H1 (cell line): ENCODE measurements around the gene RPLP2. TPM values are rescaled to one million over a fixed set of nuclear protein-coding genes. Genes with fewer than 3 reads are reported as not detected.

Experiments
- CTCF ChIA-PET: fragments of 300-600 bp; sonication (Branson Sonifier 250); formaldehyde crosslinking; loops from one replicate; lab custom pipeline; 2021; ENCODE audit not compliant: partially characterized antibody; lab: Charles Lee
- POLR2A ChIA-PET: fragments of 300-600 bp; sonication (Branson Sonifier 250); formaldehyde crosslinking; loops from one replicate; lab custom pipeline; 2021; ENCODE audit warnings: inconsistent platforms; ENCODE audit not compliant: partially characterized antibody; lab: Charles Lee
- DNase-seq, 2 experiments: peaks; one replicate each; pipeline versions ENCODE4 v3.0.0 to v3.0.0-alpha.2; 2010 to 2022; ENCODE audit warnings: low spot score in 2 of 2, low read depth in 1 of 2, mixed read lengths in 1 of 2
- FAIRE-seq: peaks from 2 replicates; lab custom pipeline; 2011; peaks lifted over from hg19 to GRCh38; lab: Jason Lieb, UNC
- H2AFZ ChIP-seq: 2 replicates; pipeline ENCODE4 v1.8.1; 2012; ENCODE audit warnings: low read length, inconsistent platforms
- H2AK5ac ChIP-seq: 2 replicates; pipeline ENCODE4 v1.6.1; 2013; ENCODE audit warnings: low read depth, low read length
- H2BK120ac ChIP-seq: replicated peaks from 2 replicates; pipeline ENCODE3; 2013; ENCODE audit warnings: low read depth, low read length, inconsistent platforms
- H2BK12ac ChIP-seq: 2 replicates; pipeline ENCODE4 v1.6.1; 2013; ENCODE audit warnings: low read depth, low read length
- H2BK15ac ChIP-seq: 2 replicates; pipeline ENCODE4 v1.6.1; 2013; ENCODE audit warnings: low read length
- H2BK20ac ChIP-seq: 2 replicates; pipeline ENCODE4 v1.6.1; 2013; ENCODE audit warnings: low read length
- H2BK5ac ChIP-seq: 2 replicates; pipeline ENCODE4 v1.6.1; 2013; ENCODE audit warnings: low read depth, low read length
- H3K14ac ChIP-seq: 2 replicates; pipeline ENCODE4 v1.6.1; 2013; ENCODE audit warnings: inconsistent platforms; ENCODE audit not compliant: insufficient read length
- H3K18ac ChIP-seq: 2 replicates; pipeline ENCODE4 v1.6.1; 2013; ENCODE audit warnings: low read length; ENCODE audit errors: extremely low read depth
- H3K23ac ChIP-seq: 2 replicates; pipeline ENCODE4 v1.6.1; 2013; ENCODE audit warnings: inconsistent platforms; ENCODE audit not compliant: insufficient read length
- H3K23me2 ChIP-seq: 2 replicates; pipeline ENCODE4 v1.6.1; 2013; ENCODE audit warnings: low read depth, low read length
- H3K27ac ChIP-seq: 2 replicates; pipeline ENCODE4 v1.6.1; 2011; ENCODE audit warnings: low read depth, low read length, inconsistent platforms
- H3K27me3 ChIP-seq, 4 experiments: replicated peaks in 1 of 4; 1 replicate in 1 of 4; 2 replicates in 3 of 4; pipeline versions ENCODE4 v1.6.1 to v1.8.1; 2011 to 2013; ENCODE audit warnings: low read length in 3 of 4, mild to moderate bottlenecking in 3 of 4, inconsistent platforms in 2 of 4, mixed read lengths in 2 of 4, moderate library complexity in 1 of 4; ENCODE audit not compliant: control insufficient read depth in 3 of 4, insufficient read depth in 3 of 4; ENCODE audit errors: extremely low read depth in 1 of 4
- H3K36me3 ChIP-seq, 4 experiments: 2 replicates each; pipeline versions ENCODE4 v1.6.1 to v1.8.1; 2011 to 2013; ENCODE audit warnings: mild to moderate bottlenecking in 4 of 4, low read length in 3 of 4, moderate library complexity in 2 of 4, control low read depth in 1 of 4, inconsistent platforms in 1 of 4; ENCODE audit not compliant: insufficient read depth in 4 of 4, control insufficient read depth in 2 of 4
- H3K4ac ChIP-seq: replicated peaks from 2 replicates; pipeline ENCODE3; 2013; ENCODE audit warnings: low read length, low read depth, mixed read lengths, inconsistent platforms; ENCODE audit not compliant: insufficient read length
- H3K4me1 ChIP-seq, 4 experiments: replicated peaks in 1 of 4; 1 replicate in 1 of 4; 2 replicates in 3 of 4; pipeline versions ENCODE4 v1.6.1 to v1.8.1; 2011 to 2013; ENCODE audit warnings: low read length in 3 of 4, inconsistent platforms in 2 of 4, mixed read lengths in 1 of 4; ENCODE audit not compliant: insufficient read depth in 4 of 4, control insufficient read depth in 3 of 4
- H3K4me2 ChIP-seq, 2 experiments: 2 replicates each; pipeline versions ENCODE4 v1.6.1 to v1.8.1; 2011 to 2013; ENCODE audit warnings: low read depth in 2 of 2, low read length in 2 of 2, control low read depth in 1 of 2, inconsistent platforms in 1 of 2, mild to moderate bottlenecking in 1 of 2; ENCODE audit not compliant: insufficient read depth in 1 of 2
- H3K4me3 ChIP-seq, 4 experiments: fragments of 200-600, 300-600 bp in 1 of 4; sonication (generic), shearing (Covaris generic), sonication (Bioruptor Twin) in 1 of 4; 2 replicates each; pipeline versions ENCODE4 v1.5.1 to v1.8.1; 2011 to 2016; ENCODE audit warnings: low read length in 4 of 4, low read depth in 3 of 4, control low read depth in 2 of 4, inconsistent platforms in 2 of 4, mild to moderate bottlenecking in 2 of 4, mixed read lengths in 1 of 4, moderate library complexity in 1 of 4; ENCODE audit not compliant: insufficient read depth in 2 of 4; ENCODE audit errors: extremely low read depth in 1 of 4
- H3K56ac ChIP-seq: replicated peaks from 2 replicates; pipeline ENCODE3; 2013; ENCODE audit warnings: low read depth, mild to moderate bottlenecking, mixed read lengths, low read length, inconsistent platforms; ENCODE audit not compliant: insufficient read length
- H3K79me1 ChIP-seq: 2 replicates; pipeline ENCODE4 v1.6.1; 2013; ENCODE audit warnings: low read depth, low read length, control low read depth
- H3K79me2 ChIP-seq, 2 experiments: 2 replicates each; pipeline versions ENCODE4 v1.6.1 to v1.8.1; 2012 to 2013; ENCODE audit warnings: low read length in 2 of 2, mild to moderate bottlenecking in 2 of 2, inconsistent platforms in 1 of 2; ENCODE audit not compliant: insufficient read depth in 2 of 2, control insufficient read depth in 1 of 2
- H3K9ac ChIP-seq, 4 experiments: replicated peaks in 1 of 4; 1 replicate in 1 of 4; 2 replicates in 3 of 4; pipeline versions ENCODE4 v1.6.1 to v1.8.1; 2011 to 2013; ENCODE audit warnings: low read depth in 3 of 4, low read length in 3 of 4, control low read depth in 2 of 4, mild to moderate bottlenecking in 2 of 4, moderate library complexity in 2 of 4, inconsistent platforms in 1 of 4; ENCODE audit errors: extremely low read depth in 1 of 4
- H3K9me3 ChIP-seq, 2 experiments: 2 replicates each; pipeline versions ENCODE4 v1.6.1 to v1.8.1; 2012 to 2013; ENCODE audit warnings: mild to moderate bottlenecking in 2 of 2, moderate library complexity in 2 of 2, control low read depth in 1 of 2, inconsistent platforms in 1 of 2, low read depth in 1 of 2, low read length in 1 of 2, mixed read lengths in 1 of 2; ENCODE audit not compliant: insufficient read depth in 2 of 2
- H4K20me1 ChIP-seq, 2 experiments: replicated peaks in 1 of 2; 2 replicates each; pipeline versions ENCODE3 to v1.8.1; 2011 to 2013; ENCODE audit warnings: inconsistent platforms in 2 of 2, low read length in 2 of 2, mild to moderate bottlenecking in 1 of 2; ENCODE audit not compliant: insufficient read depth in 2 of 2, control insufficient read depth in 1 of 2
- H4K5ac ChIP-seq: 2 replicates; pipeline ENCODE4 v1.6.1; 2013; ENCODE audit warnings: low read length, low read depth, mixed read lengths, inconsistent platforms; ENCODE audit not compliant: insufficient read length
- H4K8ac ChIP-seq: 2 replicates; pipeline ENCODE4 v1.8.0; 2013; ENCODE audit warnings: mild to moderate bottlenecking, moderate library complexity, low read length, inconsistent platforms; ENCODE audit not compliant: insufficient read depth; ENCODE audit errors: extremely low read depth
- H4K91ac ChIP-seq: replicated peaks from 2 replicates; pipeline ENCODE3; 2013; ENCODE audit warnings: low read length, mixed read lengths, inconsistent platforms; ENCODE audit not compliant: insufficient read length
- E2F6 ChIP-seq: IDR thresholded peaks from 2 replicates; pipeline ENCODE4 v1.6.1; 2012; ENCODE audit warnings: inconsistent platforms
- GTF2F1 ChIP-seq: IDR thresholded peaks from 2 replicates; pipeline ENCODE4 v1.6.1; 2012; ENCODE audit warnings: low read depth, low read length, improper control_type of control experiment, borderline replicate concordance
- HDAC2 ChIP-seq, 2 experiments: fragments of 300-600 bp in 1 of 2; sonication (generic) in 1 of 2; IDR thresholded peaks; 2 replicates each; pipeline ENCODE4 v1.6.1; 2011 to 2012; ENCODE audit warnings: low read depth in 2 of 2, low read length in 2 of 2, mild to moderate bottlenecking in 2 of 2, moderate library complexity in 2 of 2, borderline replicate concordance in 1 of 2, inconsistent platforms in 1 of 2
- JUND ChIP-seq: IDR thresholded peaks from 2 replicates; pipeline ENCODE4 v1.6.1; 2011; ENCODE audit warnings: mild to moderate bottlenecking, improper control_type of control experiment, low read length
- KDM1A ChIP-seq: fragments of 200-600, 300-600 bp; sonication (generic); IDR thresholded peaks from 2 replicates; pipeline ENCODE4 v1.7.1; 2016; ENCODE audit warnings: mild to moderate bottlenecking, low read length, borderline replicate concordance
- KDM5A ChIP-seq: fragments of 200-600 bp; IDR thresholded peaks from 2 replicates; pipeline ENCODE4 v1.7.1; 2012; ENCODE audit warnings: mild to moderate bottlenecking, low read length, inconsistent platforms, mixed read lengths
- RBBP5 ChIP-seq: IDR thresholded peaks from 2 replicates; pipeline ENCODE4 v1.7.1; 2012; ENCODE audit warnings: low read depth, mild to moderate bottlenecking, inconsistent platforms, low read length, moderate library complexity, borderline replicate concordance
- RFX5 ChIP-seq: IDR thresholded peaks from 2 replicates; pipeline ENCODE4 v1.6.1; 2011; ENCODE audit warnings: low read depth, low read length, improper control_type of control experiment, borderline replicate concordance
- TAF7 ChIP-seq: optimal IDR thresholded peaks from 2 replicates; pipeline ENCODE3; 2011; ENCODE audit warnings: low read depth, mild to moderate bottlenecking, inconsistent platforms, low read length, moderate library complexity, borderline replicate concordance
- TEAD4 ChIP-seq: IDR thresholded peaks from 2 replicates; pipeline ENCODE4 v1.6.1; 2012; ENCODE audit warnings: low read depth, low read length, inconsistent platforms, mixed read lengths
- WGBS, 2 experiments: shearing (Covaris generic) in 1 of 2; methylation state at CpG; one replicate each; pipeline versions ENCODE4 v1.1.6 to v1.1.7; 2013 to 2015; ENCODE audit warnings: low lambda C conversion rate in 2 of 2, mixed read lengths in 2 of 2, inconsistent platforms in 1 of 2, low coverage in 1 of 2, missing lambda C conversion rate in 1 of 2; ENCODE audit not compliant: insufficient replicate concordance in 2 of 2, insufficient coverage in 1 of 2, insufficient read length in 1 of 2; ENCODE audit errors: extremely low coverage in 1 of 2, missing lambda C conversion rate in 1 of 2; 5-methylcytosine and 5-hydroxymethylcytosine counted together
- polyA plus RNA-seq, 7 experiments: library from polyadenylated mRNA; depleted of rRNA in 3 of 7; stranded (reverse) in 5 of 7; unstranded in 2 of 7; fragments of >200 nt in 5 of 7; fragments of 200-250 nt in 2 of 7; gene quantifications; 1 replicate in 5 of 7; 2 replicates in 1 of 7; 4 replicates in 1 of 7; pipeline versions ENCODE4 v1.2.1 to v1.2.3, GENCODE V29; 2011 to 2013; ENCODE audit warnings: missing spikeins in 2 of 7, mixed read lengths in 2 of 7
- total RNA-seq: library from RNA; stranded (reverse); fragmentation: NEBNext Ultra II Directional; extraction: Animal tissue kit (Norgen Biotek cat#: 25700); gene quantifications from 2 replicates; pipeline ENCODE4 v1.2.1, GENCODE V29; 2021
- TF ChIP-seq, protein P1 (sequence below): IDR thresholded peaks from 2 replicates; pipeline ENCODE4 v1.6.1; 2011; ENCODE audit warnings: low read depth, mild to moderate bottlenecking, low read length; ENCODE audit not compliant: insufficient read depth

RPLP2 gene
- total and polyA plus RNA-seq, 2 of the 8 experiments (the other 6 are each of a cell fraction or from before 2014, with no cell fraction given), result 1,789 to 2,106 TPM

DNA sequence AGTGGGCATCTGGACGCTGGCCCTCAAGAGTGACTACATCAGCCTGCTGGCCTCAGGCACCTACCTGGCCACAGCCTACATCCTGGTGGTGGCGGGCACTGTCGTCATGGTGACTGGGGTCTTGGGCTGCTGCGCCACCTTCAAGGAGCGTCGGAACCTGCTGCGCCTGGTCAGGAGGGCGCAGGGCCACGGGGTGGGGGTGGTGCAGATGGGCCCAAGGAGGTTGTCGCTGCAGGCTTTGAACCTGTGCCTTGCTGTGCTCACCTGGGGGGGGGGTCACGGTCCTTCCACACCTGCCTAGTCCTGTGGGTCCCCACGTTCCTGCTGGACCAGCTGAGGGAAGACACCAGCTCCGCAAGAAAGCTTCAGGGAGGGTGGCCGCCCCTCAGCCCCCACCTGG, 26.5 kb downstream of the RPLP2 start:
- no peak for DNase-seq
- CTCF ChIA-PET, result interaction anchor here (1.1 to 2.9 kb wide), 3 partner anchors 12 to 62 kb away, joined by 3 to 10 read pairs (median 5); no protein-coding TSS in a partner anchor
- peaks cover 5 to 42% of the 10 kb centered on the region in 2 experiments for H4K20me1 ChIP-seq
- no peak for TF ChIP-seq KDM5A
- TF ChIP-seq RBBP5, result no peak
- no peak for TF ChIP-seq TEAD4
- TF ChIP-seq, protein P1, sequence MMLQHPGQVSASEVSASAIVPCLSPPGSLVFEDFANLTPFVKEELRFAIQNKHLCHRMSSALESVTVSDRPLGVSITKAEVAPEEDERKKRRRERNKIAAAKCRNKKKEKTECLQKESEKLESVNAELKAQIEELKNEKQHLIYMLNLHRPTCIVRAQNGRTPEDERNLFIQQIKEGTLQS, result no peak
- no peak for TF ChIP-seq E2F6
- no peak for TF ChIP-seq KDM1A
- no peak for TF ChIP-seq JUND
- TF ChIP-seq TAF7, result no peak
- no peak for TF ChIP-seq RFX5
- TF ChIP-seq GTF2F1, result no peak
- no peak for TF ChIP-seq HDAC2 (IDR thresholded peaks at IDR 0.05; ENCODE audit: borderline replicate concordance in 1 of 2, low read depth in 2 of 2, low read length in 2 of 2)

More for the DNA sequence above, 26.5 kb downstream of the RPLP2 start:
- no peak overlapping the region for H3K56ac ChIP-seq
- no peak overlapping the region for H3K14ac ChIP-seq
- H2BK5ac ChIP-seq, result no peak overlapping the region
- no peaks in the 10 kb centered on the region for H3K9me3 ChIP-seq
- no peak overlapping the region for H2BK12ac ChIP-seq
- peaks cover 9% of the 10 kb centered on the region; the same call in 1 of the 2 replicates for H3K79me1 ChIP-seq
- peaks cover 10 to 30% (median 24%) of the 10 kb centered on the region in 4 experiments; a peak in 7 of 8 replicates for H3K36me3 ChIP-seq
- H3K4me2 ChIP-seq, result no peak overlapping the region
- H2BK120ac ChIP-seq, result no peak overlapping the region
- peaks cover 14% of the 10 kb centered on the region; the same call in 1 of the 2 replicates for H3K23me2 ChIP-seq
- H3K9ac ChIP-seq, result no peak overlapping the region
- no peak overlapping the region for H2AK5ac ChIP-seq
- peaks cover 0 to 7% of the 10 kb centered on the region in 2 experiments; a peak in 2 of 4 replicates for H3K79me2 ChIP-seq
- POLR2A ChIA-PET, result interaction anchor here (0.9 to 53.0 kb wide), 4 partner anchors 6 to 59 kb away, joined by 4 to 1917 read pairs (median 1076); partner anchors contain the start of genes CD151, CEND1, CRACR2B and GATD1
- H2BK15ac ChIP-seq, result no peak overlapping the region
- H3K23ac ChIP-seq, result no peak overlapping the region
- no peak overlapping the region for H2AFZ ChIP-seq
- H4K5ac ChIP-seq, result no peak overlapping the region
- no peak overlapping the region for H4K91ac ChIP-seq
- H3K4me1 ChIP-seq, result peaks cover 0 to 32% (median 26%) of the 10 kb centered on the region in 4 experiments; a peak in 6 of 7 replicates
- no peak overlapping the region for H3K27ac ChIP-seq
- 95% methylated on average over 13 of the region's 14 CpGs; no CpG with 5 or more reads in 1 of the 2 experiments for WGBS, 2 experiments
- no peak overlapping the region for H3K4ac ChIP-seq
- no peak overlapping the region for H3K4me3 ChIP-seq
- no peak overlapping the region for H4K8ac ChIP-seq
- H3K27me3 ChIP-seq, result peaks cover 3 to 11% (median 11%) of the 10 kb centered on the region in 4 experiments; a peak in 6 of 7 replicates
- FAIRE-seq, result no peak
- H3K18ac ChIP-seq, result no peak overlapping the region
- no peak overlapping the region for H2BK20ac ChIP-seq
